GM21786 (cell line): ENCODE measurements around the gene PROSER1.
A peak's percentile ranks its signal among the peaks of the same experiment; 100 is the strongest.
"Not testable (repeated sequence)": the region's sequence is repeated elsewhere in the genome, so short reads cannot be mapped to it uniquely, and the experiment has no call there.

ENCODE experiments used
- ATAC-seq: cut with Tn5 transposase; IDR thresholded peaks from one replicate; pipeline ENCODE4 v1.9.1; 2021; ENCODE audit not compliant: unreplicated experiment

Gene PROSER1

GRCh38 chr13:39037880-39038568 is at the start of gene PROSER1, which contains the start of gene NHLRC3:
Gene PROSER1, minus strand, starts transcription at chr13:39038089. Its CDS starts 847 bp downstream, at chr13:39037242.
Gene NHLRC3, plus strand, starts transcription at chr13:39038456. Its CDS starts 184 bp downstream, at chr13:39038640.
- peak; percentile 70 for ATAC-seq

GRCh38 chr13:39086251-39086945 is 48.5 kb upstream of the PROSER1 start:
- not testable (repeated sequence) for ATAC-seq

- no peak for ATAC-seq
Measured at GRCh38 chr13:39073983-39074382, 36.1 kb upstream of the PROSER1 start.

- no peak for ATAC-seq
Measured at GRCh38 chr13:39072842-39073241, 35.0 kb upstream of the PROSER1 start.

GRCh38 chr13:39062004-39062403 is 24.1 kb upstream of the PROSER1 start:
- no peak for ATAC-seq

GRCh38 chr13:39058040-39058439 is 20.2 kb upstream of the PROSER1 start:
- no peak for ATAC-seq

- ATAC-seq = no peak
Measured at GRCh38 chr13:39056018-39056417, 18.1 kb upstream of the PROSER1 start.

GRCh38 chr13:39054112-39054511 is 16.2 kb upstream of the PROSER1 start:
- ATAC-seq = no peak

- ATAC-seq = no peak
Measured at GRCh38 chr13:39052944-39053343, 15.1 kb upstream of the PROSER1 start.

- no peak for ATAC-seq
Measured at GRCh38 chr13:39051157-39051556, 13.3 kb upstream of the PROSER1 start.

GRCh38 chr13:39049274-39049673 is 11.4 kb upstream of the PROSER1 start:
- ATAC-seq = no peak

- no peak for ATAC-seq
Measured at GRCh38 chr13:39048806-39049205, 10.9 kb upstream of the PROSER1 start.

GRCh38 chr13:39047560-39047959 is 9.7 kb upstream of the PROSER1 start:
- ATAC-seq = no peak

GRCh38 chr13:39044536-39044935 is 6.6 kb upstream of the PROSER1 start:
- peak; percentile 76 for ATAC-seq

GRCh38 chr13:39040206-39040605 is 2.3 kb upstream of the PROSER1 start:
- ATAC-seq = no peak

- no peak for ATAC-seq
Measured at GRCh38 chr13:39039041-39039440, 1.2 kb upstream of the PROSER1 start.

GRCh38 chr13:39038569-39039030 is 711 bp upstream of the PROSER1 start:
- ATAC-seq = peak; percentile 20

GRCh38 chr13:39037410-39037879 is 444 bp downstream of the PROSER1 start:
- ATAC-seq = peak; percentile 18

- no peak for ATAC-seq
Measured at GRCh38 chr13:39036212-39036611, 1.7 kb downstream of the PROSER1 start.

GRCh38 chr13:39035799-39036198 is 2.1 kb downstream of the PROSER1 start:
- no peak for ATAC-seq

- no peak for ATAC-seq
Measured at GRCh38 chr13:39035204-39035603, 2.7 kb downstream of the PROSER1 start.

- no peak for ATAC-seq
Measured at GRCh38 chr13:39034085-39034484, 3.8 kb downstream of the PROSER1 start.
